Nephron progenitor cell (in vitro differentiated cells): Measurements from ENCODE around the gene RSPH9.

Source experiments
- DNase-seq: peaks from one replicate; pipeline ENCODE4 v3.0.0; 2021
- H3K27ac Mint-ChIP-seq: 2 replicates; pipeline ENCODE4 v1.8.0; 2021; ENCODE audit warnings: mild to moderate bottlenecking, moderate library complexity, mixed read lengths
- H3K27me3 Mint-ChIP-seq: 2 replicates; pipeline ENCODE4 v1.8.0; 2021; ENCODE audit warnings: mild to moderate bottlenecking, low read depth, mixed read lengths; ENCODE audit not compliant: poor library complexity
- H3K36me3 Mint-ChIP-seq: 2 replicates; pipeline ENCODE4 v1.8.0; 2021; ENCODE audit warnings: low read depth, mixed read lengths
- H3K4me1 Mint-ChIP-seq: 2 replicates; pipeline ENCODE4 v1.8.0; 2021; ENCODE audit warnings: mixed read lengths
- H3K4me3 Mint-ChIP-seq: 2 replicates; pipeline ENCODE4 v1.8.0; 2021; ENCODE audit warnings: mild to moderate bottlenecking, moderate library complexity, mixed read lengths
- H3K9me3 Mint-ChIP-seq: 2 replicates; pipeline ENCODE4 v1.8.0; 2021; ENCODE audit warnings: mild to moderate bottlenecking, moderate library complexity, mixed read lengths
- CTCF ChIP-seq: fragments of 200-600 bp; sonication (generic); IDR thresholded peaks from 2 replicates; pipeline ENCODE4 v1.5.0; 2021; ENCODE audit warnings: antibody characterized with exemption

The RSPH9 gene

DNA sequence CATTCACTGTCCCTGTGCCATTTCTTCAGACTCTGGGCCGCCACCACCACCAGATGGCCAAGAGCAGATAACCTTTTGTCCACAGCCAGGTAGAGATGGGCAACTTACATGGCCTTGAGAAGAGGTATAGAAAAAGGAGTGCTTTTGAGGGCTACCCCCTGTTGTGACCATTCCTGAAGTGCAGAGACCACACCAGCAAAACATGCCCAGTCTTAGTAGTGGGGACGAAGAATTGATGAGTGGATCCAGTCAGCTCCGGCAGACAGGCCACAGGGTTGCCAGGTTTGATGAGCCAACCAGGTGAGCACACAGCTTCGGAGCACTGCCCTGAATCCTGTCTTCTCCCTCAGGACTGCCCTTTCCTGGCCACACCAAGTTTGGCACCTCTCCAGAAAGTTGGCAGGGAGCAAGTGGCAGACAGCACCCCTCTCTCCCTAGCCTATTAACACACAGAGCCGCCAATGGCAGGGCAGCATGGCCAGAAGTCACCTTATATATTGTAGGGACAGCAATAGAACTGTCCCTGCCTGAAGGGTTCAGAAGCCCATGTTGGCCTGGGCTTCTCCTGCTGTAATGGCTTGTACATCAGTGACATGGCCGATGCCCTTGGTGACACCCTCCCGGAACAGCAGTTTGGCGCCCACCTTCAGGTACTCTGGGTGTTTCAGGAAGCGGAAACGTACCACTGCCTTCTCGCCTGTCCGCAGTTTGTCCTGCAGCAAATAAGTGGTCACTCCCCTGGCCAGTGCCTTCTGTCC lies 23.6 kb upstream of the RSPH9 start:
- Mint-ChIP-seq H3K4me1 (no peaks in the 10 kb centered on the region), H3K27me3 (peaks cover 3% of the 10 kb centered on the region), H3K9me3 (no peaks in the 10 kb centered on the region), H3K36me3 (peaks cover 46% of the 10 kb centered on the region), H3K4me3 (no peak overlapping the region), H3K27ac (peak overlapping the region; percentile 74)
- no peak for TF ChIP-seq CTCF
- DNase-seq = no peak

DNA sequence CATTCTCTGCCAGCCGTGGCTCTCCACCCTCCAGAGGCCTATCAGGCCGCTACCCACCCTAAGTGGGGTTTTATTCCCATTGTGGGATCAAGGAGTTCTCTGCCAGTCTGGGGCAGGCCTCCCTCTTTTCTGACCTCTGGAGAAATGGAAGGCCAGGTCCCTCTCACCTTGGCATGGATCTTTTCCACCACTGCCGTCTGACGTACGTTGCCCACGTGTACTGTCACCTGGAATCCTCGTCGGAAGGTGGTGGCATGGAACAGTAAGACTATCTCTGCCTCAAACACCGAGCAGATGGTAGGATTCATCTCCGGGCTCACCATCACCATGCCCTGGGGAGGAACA lies 23.0 kb upstream of the RSPH9 start:
- no peak for TF ChIP-seq CTCF
- peaks cover 46% of the 10 kb centered on the region for H3K36me3 Mint-ChIP-seq
- peak overlapping the region; percentile 74 for H3K27ac Mint-ChIP-seq
- no peak for DNase-seq
- no peaks in the 10 kb centered on the region for H3K9me3 Mint-ChIP-seq
- H3K27me3 Mint-ChIP-seq = peaks cover 3% of the 10 kb centered on the region
- H3K4me3 Mint-ChIP-seq = no peak overlapping the region
- peaks cover 2% of the 10 kb centered on the region for H3K4me1 Mint-ChIP-seq

GRCh38 chr6:43622541-43622940 lies 22.3 kb upstream of the RSPH9 start:
- no peak for TF ChIP-seq CTCF
- no peaks in the 10 kb centered on the region for H3K9me3 Mint-ChIP-seq
- no peak overlapping the region for H3K27ac Mint-ChIP-seq
- peaks cover 10% of the 10 kb centered on the region for H3K4me1 Mint-ChIP-seq
- no peak for DNase-seq
- H3K27me3 Mint-ChIP-seq = peaks cover 3% of the 10 kb centered on the region
- no peak overlapping the region for H3K4me3 Mint-ChIP-seq
- peaks cover 48% of the 10 kb centered on the region for H3K36me3 Mint-ChIP-seq

DNA sequence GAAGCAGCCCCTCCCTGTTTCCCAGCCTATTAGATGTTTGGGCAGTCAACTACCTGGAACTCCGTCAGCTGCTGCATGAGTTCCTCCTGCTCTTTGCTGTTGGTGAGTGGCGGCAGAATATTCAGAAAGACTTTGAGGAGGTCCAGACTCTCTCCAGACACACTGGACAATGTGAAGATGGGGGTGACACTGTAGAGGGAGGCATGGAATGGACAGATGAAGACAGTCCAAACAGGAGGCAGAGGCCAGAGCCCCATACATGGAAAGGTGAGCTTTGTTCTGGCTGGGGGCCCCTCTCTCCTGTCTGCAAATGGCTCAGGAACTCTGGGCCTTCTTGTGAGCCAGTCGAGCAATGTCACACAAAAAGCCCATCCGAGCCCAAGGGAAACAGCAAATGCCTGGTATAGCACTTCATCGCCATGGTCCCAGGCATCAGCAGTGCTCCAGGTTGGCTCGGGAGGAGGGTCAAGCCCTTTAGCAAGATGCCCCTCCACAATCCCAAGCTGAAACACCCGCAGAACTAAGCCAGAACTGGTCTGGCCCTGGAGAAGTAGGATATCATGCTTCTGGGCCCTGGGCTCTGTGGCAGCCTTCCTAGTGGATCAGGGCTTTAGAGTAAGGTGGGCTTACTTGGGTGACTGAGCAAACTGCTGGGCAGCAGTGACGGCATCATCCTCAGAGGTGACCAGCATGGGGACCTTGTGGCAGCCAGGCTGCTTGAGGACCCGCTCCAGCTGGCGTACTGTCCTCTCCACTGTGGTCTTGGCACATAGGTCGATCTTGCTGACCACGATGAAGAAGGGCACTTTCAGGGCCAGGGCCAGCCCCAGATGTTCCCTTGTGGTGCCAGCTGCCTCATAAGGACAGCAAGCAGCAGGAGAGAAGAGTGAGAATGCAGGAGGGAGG lies 20.7 kb upstream of the RSPH9 start:
- Mint-ChIP-seq H3K27me3 (peaks cover 3% of the 10 kb centered on the region), H3K9me3 (no peaks in the 10 kb centered on the region), H3K36me3 (peaks cover 50% of the 10 kb centered on the region), H3K27ac (no peak overlapping the region), H3K4me1 (peaks cover 22% of the 10 kb centered on the region), H3K4me3 (no peak overlapping the region)
- DNase-seq = no peak
- TF ChIP-seq CTCF = no peak

DNA sequence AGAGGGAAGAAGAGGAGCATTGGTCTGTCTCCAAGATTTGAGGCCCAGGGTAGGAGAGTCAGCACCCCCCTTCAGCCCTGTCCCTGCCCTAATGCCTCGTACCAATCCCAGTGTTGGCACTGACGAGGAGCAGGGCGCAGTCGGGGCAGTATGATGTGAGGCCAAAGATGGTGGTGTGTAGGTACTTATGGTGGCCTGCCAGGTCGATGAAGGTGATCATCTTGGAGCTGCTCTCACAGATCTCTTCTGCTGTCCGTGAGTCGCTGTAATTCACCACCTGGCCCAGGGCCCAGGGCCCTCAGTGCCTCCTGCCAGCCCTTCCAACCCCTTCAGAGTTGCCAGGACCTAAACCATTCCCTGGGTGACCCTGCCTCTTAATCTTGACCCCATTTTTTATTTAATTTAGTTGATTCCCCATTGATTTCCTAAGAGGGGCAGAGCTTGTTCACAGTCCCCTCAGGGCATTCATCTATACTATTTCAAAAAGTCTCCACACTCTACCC lies 20.0 kb upstream of the RSPH9 start:
- Mint-ChIP-seq H3K27ac (no peak overlapping the region), H3K9me3 (no peaks in the 10 kb centered on the region), H3K4me1 (peaks cover 22% of the 10 kb centered on the region), H3K4me3 (no peak overlapping the region), H3K27me3 (peaks cover 3% of the 10 kb centered on the region), H3K36me3 (peaks cover 50% of the 10 kb centered on the region)
- DNase-seq = no peak
- no peak for TF ChIP-seq CTCF
